ENCODE data around the gene ARL8A. TPM values are rescaled to one million over a fixed set of nuclear protein-coding genes. Genes with fewer than 3 reads are reported as not detected.

ARL8A gene
- total RNA-seq, 1 donor from 2014 or later, result 51.9 TPM

DNA sequence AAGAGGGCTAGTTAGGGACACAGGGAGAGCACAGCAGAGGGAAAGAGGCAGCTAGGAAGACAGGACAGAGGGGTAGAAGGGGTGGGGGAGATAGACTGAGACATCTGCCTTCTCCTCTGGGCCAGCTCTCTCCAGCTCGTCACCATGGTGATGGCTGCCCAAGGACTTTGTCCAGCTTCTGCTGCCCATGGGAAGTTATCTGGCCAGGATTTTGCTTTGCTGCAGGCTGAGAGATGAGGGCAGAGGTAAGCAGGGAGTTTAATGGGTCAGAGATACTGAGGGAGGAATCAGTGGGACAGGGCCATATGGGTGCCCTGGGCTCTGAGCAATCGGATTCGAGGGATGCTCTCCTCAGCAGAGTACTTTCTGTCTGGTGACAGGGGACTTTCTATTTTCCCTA is 56.3 kb downstream of the ARL8A start:
- no peak overlapping the region for H3K27ac Mint-ChIP-seq
- no peak overlapping the region for H3K4me3 Mint-ChIP-seq
- H3K36me3 Mint-ChIP-seq (ENCODE audit: low read depth), result no peaks in the 10 kb centered on the region
- no peaks in the 10 kb centered on the region for H3K4me1 Mint-ChIP-seq
- H3K9me3 Mint-ChIP-seq, result no peaks in the 10 kb centered on the region
- peaks cover 8% of the 10 kb centered on the region for H3K27me3 Mint-ChIP-seq
- DNase-seq, result no peak
- intact Hi-C loops (cut with micrococcal nuclease), result no loop called here

DNA sequence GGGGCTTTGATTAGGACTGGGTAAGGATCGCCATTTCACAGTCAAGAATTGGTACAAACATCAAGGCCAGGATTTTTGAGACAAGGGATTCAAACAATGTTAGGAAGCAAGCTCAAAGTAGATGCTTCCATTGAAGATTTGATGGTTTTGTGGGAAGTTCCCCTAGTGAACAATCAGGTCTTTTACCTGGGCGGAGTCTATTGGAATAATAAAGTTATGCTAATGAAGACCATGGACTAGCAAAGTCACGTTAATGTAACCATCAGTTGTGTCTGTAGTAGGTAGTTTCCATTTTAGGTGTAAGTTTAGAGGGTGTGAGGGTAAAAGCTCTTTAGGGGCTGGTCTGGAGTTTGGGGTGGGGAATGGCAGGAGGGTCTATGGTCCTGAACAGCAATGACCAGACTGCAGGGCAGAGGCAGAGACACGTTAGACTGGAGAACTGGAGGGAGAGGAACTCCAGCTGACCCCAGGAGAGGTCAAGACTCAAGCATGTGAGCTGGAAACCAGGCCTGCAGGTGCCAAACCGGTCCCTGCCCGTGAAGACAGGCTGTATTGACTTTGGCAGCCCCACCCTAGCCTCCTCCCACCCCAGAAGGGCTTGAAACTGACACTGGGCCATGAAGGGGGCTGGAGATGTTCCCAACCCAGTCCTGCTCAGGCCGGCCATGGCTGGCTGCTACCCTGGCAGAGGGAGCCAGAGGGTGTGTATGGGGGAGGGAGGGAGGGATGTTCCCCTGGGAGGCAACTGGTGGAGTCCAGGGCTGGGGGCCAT is 57.8 kb downstream of the ARL8A start:
- H3K27me3 Mint-ChIP-seq, result peaks cover 8% of the 10 kb centered on the region
- DNase-seq, result no peak
- H3K4me3 Mint-ChIP-seq, result no peak overlapping the region
- no peaks in the 10 kb centered on the region for H3K4me1 Mint-ChIP-seq
- H3K36me3 Mint-ChIP-seq (ENCODE audit: low read depth), result no peaks in the 10 kb centered on the region
- H3K9me3 Mint-ChIP-seq, result no peaks in the 10 kb centered on the region
- H3K27ac Mint-ChIP-seq, result no peak overlapping the region
- intact Hi-C loops (cut with micrococcal nuclease), result no loop called here

DNA sequence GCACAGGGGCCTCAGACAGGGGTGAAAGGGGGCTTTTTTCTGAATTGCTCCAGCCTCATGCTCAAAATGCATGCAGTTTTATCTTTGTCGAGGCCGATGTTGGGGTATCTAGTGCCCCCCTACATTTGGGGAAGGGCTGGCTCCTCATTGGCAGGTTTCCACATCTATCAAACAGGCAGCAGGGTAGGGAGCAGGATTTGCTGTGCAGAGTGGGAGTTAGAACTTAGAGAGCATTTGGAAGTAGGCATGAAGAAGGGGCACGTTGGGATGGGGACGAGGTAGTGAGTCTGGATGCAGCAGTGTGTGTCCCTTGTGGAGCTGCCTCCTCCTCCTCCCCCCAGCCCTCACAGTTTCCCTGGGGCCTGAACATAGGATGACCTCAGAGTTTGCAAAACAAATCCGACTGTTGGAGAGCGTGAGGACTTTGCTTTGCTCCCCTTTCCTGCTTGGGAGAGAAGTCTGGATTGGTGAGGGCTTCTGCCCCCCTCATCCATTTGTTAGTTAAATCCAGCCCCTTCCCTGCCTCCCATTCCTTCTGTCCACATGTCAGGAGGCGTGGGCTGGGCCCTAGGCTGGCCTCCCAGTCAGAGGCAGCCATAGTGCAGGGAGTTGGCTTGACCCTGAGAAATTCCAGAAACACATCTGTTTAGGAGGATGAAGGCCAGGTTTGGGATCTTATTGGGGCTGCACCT is 58.7 kb downstream of the ARL8A start:
- Mint-ChIP-seq H3K4me1 (no peaks in the 10 kb centered on the region), H3K27me3 (peaks cover 5% of the 10 kb centered on the region), H3K9me3 (no peaks in the 10 kb centered on the region), H3K27ac (no peak overlapping the region), H3K36me3 (ENCODE audit: low read depth) (no peaks in the 10 kb centered on the region), H3K4me3 (no peak overlapping the region)
- intact Hi-C loops (cut with micrococcal nuclease), result no loop called here
- DNase-seq, result no peak

DNA sequence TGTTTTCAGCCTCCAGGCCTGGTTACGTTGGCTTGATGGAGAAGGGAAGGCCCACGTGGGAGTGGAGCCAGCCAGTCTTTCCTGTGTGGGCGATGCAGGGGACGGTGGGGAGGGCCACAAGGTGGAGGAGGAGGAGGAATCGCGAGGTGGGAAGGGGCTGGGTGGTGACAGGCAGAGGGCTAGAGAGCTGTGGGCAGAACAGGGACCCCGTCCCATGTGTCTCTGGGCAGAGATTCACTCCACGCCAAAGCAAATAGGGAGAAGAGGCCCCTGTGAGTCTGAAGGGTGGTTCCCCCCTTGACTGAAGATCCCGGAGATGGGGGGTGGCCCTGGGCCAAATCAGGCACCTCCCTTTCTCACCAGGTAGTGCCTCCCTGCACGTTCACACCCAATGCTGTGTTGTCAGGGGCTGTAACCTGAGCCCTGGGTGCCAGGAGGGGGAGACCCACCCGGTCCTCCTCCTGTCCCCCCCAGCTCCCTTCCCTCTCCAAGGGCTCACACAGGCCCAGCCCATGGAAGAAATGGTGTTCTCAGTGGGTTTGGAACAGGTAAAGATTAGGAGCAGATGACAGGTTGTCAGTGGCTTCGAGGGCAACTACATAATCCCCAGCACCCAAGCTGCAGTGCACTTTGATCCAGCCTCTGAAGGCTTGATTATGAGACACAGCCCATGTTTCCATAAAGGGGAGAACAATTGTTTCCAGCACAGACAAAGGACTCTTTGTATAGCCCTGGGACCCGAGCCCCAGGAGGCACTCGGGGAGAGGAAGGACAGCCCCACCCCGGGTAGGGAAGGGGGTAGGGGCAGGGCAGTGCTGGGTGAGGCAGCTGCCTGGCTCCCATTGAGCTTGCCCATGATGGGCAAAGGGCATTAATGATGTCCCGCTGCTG is 59.5 kb downstream of the ARL8A start:
- no peak for DNase-seq
- Mint-ChIP-seq H3K4me1 (no peaks in the 10 kb centered on the region), H3K27me3 (peaks cover 5% of the 10 kb centered on the region), H3K9me3 (no peaks in the 10 kb centered on the region), H3K36me3 (ENCODE audit: low read depth) (no peaks in the 10 kb centered on the region), H3K27ac (no peak overlapping the region), H3K4me3 (no peak overlapping the region)
- intact Hi-C loops (cut with micrococcal nuclease), result no loop called here

Other genes with a start within 250 kb of the ARL8A start
- not detected in 2 replicates for gene LMOD1, start 198.2 kb downstream of the ARL8A start, total RNA-seq
- gene TIMM17A, start 189.2 kb downstream of the ARL8A start, total RNA-seq, result 119 and 122 TPM in 2 replicates
- gene RNPEP, start 162.1 kb downstream of the ARL8A start, total RNA-seq, result 34.2 and 36.1 TPM in 2 replicates
- gene ELF3, start 134.2 kb downstream of the ARL8A start, total RNA-seq, result 0.14 and 0.68 TPM in 2 replicates
- not detected in 2 replicates for gene GPR37L1, start 21.8 kb downstream of the ARL8A start, total RNA-seq
- 475 and 478 TPM in 2 replicates for gene PTPN7, start 15.9 kb upstream of the ARL8A start, total RNA-seq
- gene LGR6, start 49.1 kb upstream of the ARL8A start, total RNA-seq, result not detected in 2 replicates
- gene UBE2T, start 197.2 kb upstream of the ARL8A start, total RNA-seq, result 92.4 and 109 TPM in 2 replicates
- 14.2 and 14.8 TPM in 2 replicates for gene PPP1R12B, start 204.0 kb upstream of the ARL8A start, total RNA-seq